Activated B cell treated with CpG ODN at 0.5 μM for 24 hours (primary cell): Measurements from ENCODE around the gene HOXC11. TPM values are rescaled to one million over a fixed set of nuclear protein-coding genes. Genes with fewer than 3 reads are reported as not detected.

Experiments used
- ATAC-seq: fragments of 200-7000 bp; cut with Tn5 transposase; one replicate; pipeline ENCODE4 v1.10.0; 2021; ENCODE audit warnings: low read depth, mild to moderate bottlenecking, moderate library complexity
- CTCF ChIA-PET: fragments of 350-600 bp; sonication (Branson Sonifier 250); formaldehyde crosslinking; loops from one replicate; lab custom pipeline; 2021; ENCODE audit warnings: antibody characterized with exemption; lab: Charles Lee
- POLR2A ChIA-PET: fragments of 350-600 bp; sonication (Branson Sonifier 250); formaldehyde crosslinking; loops from one replicate; lab custom pipeline; 2021; ENCODE audit warnings: antibody characterized with exemption; lab: Charles Lee
- DNase-seq: peaks from one replicate; pipeline ENCODE4 v3.0.0; 2022
- H3K27ac Mint-ChIP-seq: one replicate; pipeline ENCODE4 v1.8.0; 2020; ENCODE audit warnings: mixed read lengths
- H3K27me3 Mint-ChIP-seq: one replicate; pipeline ENCODE4 v1.8.0; 2021; ENCODE audit warnings: mixed read lengths
- H3K36me3 Mint-ChIP-seq: one replicate; pipeline ENCODE4 v1.8.0; 2021; ENCODE audit warnings: low read depth, mixed read lengths
- H3K4me1 Mint-ChIP-seq: one replicate; pipeline ENCODE4 v1.8.0; 2021; ENCODE audit warnings: mixed read lengths
- H3K4me3 Mint-ChIP-seq: one replicate; pipeline ENCODE4 v1.8.0; 2020; ENCODE audit warnings: mild to moderate bottlenecking, mixed read lengths
- H3K9me3 Mint-ChIP-seq: one replicate; pipeline ENCODE4 v1.8.0; 2020; ENCODE audit warnings: mixed read lengths
- intact Hi-C: fragments of 100-400 bp; cut with micrococcal nuclease; formaldehyde crosslinking; loops from one replicate; pipeline ENCODE4 v1.15.1; 2024
- total RNA-seq: library from RNA; stranded (reverse); gene quantifications from 2 replicates; pipeline ENCODE4 v1.2.3, GENCODE V29; 2022
- TF ChIP-seq, protein P1 (sequence below): fragments of 200-600 bp; IDR thresholded peaks from one replicate; pipeline ENCODE4 v1.8.0; 2022; ENCODE audit warnings: antibody characterized with exemption, mild to moderate bottlenecking

HOXC11 gene
- total RNA-seq, 1 donor from 2014 or later = not detected

DNA sequence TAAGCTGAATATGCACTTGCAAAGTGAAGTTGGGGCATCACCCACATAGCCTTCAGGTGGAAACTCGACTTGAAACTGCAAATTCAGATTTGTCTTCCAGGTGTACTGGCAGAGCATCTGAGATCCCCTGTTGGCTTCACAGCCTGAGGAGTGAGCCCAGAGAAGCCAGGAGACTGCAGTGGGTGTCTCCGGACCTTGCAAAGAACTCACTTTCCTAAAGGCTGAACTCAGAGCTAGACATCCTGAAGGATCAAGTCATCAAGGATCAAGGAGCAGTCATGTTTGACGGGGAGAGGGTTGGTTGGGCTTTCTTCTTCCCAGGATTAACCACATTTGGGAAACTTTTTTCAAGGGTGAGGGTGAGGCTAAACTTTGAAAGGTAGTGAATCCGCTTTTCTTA is 43.4 kb upstream of the HOXC11 start:
- Mint-ChIP-seq H3K4me1 (peaks cover 7% of the 10 kb centered on the region), H3K4me3 (no peak overlapping the region), H3K9me3 (no peaks in the 10 kb centered on the region), H3K36me3 (no peaks in the 10 kb centered on the region), H3K27ac (no peak overlapping the region), H3K27me3 (peaks cover 83% of the 10 kb centered on the region)
- intact Hi-C loops = no loop called here
- DNase-seq (no peak), ATAC-seq (no peak)
- ChIA-PET POLR2A (no interaction called here), CTCF (no interaction called here)
- TF ChIP-seq, protein P1, sequence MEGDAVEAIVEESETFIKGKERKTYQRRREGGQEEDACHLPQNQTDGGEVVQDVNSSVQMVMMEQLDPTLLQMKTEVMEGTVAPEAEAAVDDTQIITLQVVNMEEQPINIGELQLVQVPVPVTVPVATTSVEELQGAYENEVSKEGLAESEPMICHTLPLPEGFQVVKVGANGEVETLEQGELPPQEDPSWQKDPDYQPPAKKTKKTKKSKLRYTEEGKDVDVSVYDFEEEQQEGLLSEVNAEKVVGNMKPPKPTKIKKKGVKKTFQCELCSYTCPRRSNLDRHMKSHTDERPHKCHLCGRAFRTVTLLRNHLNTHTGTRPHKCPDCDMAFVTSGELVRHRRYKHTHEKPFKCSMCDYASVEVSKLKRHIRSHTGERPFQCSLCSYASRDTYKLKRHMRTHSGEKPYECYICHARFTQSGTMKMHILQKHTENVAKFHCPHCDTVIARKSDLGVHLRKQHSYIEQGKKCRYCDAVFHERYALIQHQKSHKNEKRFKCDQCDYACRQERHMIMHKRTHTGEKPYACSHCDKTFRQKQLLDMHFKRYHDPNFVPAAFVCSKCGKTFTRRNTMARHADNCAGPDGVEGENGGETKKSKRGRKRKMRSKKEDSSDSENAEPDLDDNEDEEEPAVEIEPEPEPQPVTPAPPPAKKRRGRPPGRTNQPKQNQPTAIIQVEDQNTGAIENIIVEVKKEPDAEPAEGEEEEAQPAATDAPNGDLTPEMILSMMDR = no peak

DNA sequence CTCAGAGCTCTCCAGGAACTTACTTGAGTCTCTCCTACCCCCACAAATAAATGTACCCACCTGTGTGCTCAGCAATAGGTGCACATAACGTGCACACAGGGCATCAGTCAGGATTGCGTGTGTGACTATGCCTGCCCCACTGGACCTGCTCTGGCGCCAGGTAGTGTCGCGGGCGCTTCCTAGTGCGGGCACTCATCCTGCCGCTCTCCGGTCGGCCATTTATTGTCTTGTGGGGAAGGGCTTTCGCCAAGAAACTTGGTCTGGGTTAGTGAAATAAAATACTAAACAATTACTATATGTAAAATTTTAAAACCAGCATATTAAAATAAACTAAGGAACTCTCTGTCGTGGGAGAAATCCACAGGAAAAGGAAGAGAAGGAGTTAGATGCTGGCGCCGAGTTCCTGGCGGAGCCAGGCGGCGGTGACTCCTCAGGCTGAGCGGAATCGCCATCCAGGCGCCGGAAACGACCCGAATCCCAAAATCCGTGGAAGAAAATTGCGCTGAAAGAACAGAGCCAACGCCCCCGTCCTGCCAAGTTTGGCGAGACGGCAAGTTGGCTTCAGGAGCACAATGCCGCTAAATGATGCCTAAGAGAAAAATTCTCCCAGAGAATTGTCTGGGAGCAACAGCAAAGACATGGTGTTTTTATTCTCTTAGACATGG is 42.2 kb upstream of the HOXC11 start:
- Mint-ChIP-seq H3K4me1 (peaks cover 13% of the 10 kb centered on the region), H3K4me3 (no peak overlapping the region), H3K27me3 (peaks cover 85% of the 10 kb centered on the region), H3K9me3 (no peaks in the 10 kb centered on the region), H3K27ac (no peak overlapping the region), H3K36me3 (no peaks in the 10 kb centered on the region)
- POLR2A ChIA-PET = no interaction called here
- no peak for ATAC-seq
- TF ChIP-seq, protein P1 = no peak
- DNase-seq = no peak
- intact Hi-C loops = no loop called here
- CTCF ChIA-PET = no interaction called here

DNA sequence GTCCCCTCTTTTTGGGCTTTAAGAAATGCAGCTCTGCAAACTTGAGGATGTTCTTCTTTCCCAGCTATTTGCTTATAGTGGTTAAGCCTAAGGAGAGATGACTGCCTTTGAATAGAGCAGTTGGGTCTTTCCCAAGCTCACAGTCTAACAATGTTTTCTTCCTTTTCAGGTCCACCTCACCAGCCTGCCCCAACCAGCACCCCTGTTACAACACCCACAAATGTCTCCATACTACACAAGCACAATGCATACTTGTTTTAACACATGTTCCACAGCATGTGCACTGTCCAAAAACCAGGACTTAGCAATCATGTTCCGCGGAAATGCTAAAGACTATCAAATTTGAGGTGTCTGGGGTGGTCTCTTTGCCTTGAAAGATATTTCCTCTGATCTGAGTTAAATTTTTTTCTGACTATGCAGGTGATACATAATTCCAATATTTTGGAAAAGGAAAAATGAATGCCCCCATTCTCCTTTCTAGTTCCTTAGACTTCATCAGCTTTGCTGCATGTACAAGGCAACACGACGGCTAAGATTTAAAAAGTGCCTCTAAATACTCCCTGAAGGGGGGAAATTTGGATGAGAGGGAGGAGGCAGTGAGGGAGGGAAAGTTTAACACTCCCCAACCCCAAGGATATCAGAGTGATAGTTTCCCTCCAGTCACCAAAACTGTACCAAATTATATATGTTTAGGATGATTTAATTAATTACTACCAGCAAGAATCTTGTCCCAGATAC is 40.9 kb upstream of the HOXC11 start:
- no peak overlapping the region for H3K27ac Mint-ChIP-seq
- ChIA-PET POLR2A (no interaction called here), CTCF (interaction anchor here (0.7 kb wide), 1 partner anchor 54 kb away, joined by 3 read pairs; no protein-coding TSS in a partner anchor)
- TF ChIP-seq, protein P1 = no peak
- ATAC-seq = no peak
- no peak overlapping the region for H3K4me3 Mint-ChIP-seq
- no peaks in the 10 kb centered on the region for H3K9me3 Mint-ChIP-seq
- DNase-seq = no peak
- H3K36me3 Mint-ChIP-seq = no peaks in the 10 kb centered on the region
- peaks cover 84% of the 10 kb centered on the region for H3K27me3 Mint-ChIP-seq
- peaks cover 16% of the 10 kb centered on the region for H3K4me1 Mint-ChIP-seq
- intact Hi-C loops = no loop called here

DNA sequence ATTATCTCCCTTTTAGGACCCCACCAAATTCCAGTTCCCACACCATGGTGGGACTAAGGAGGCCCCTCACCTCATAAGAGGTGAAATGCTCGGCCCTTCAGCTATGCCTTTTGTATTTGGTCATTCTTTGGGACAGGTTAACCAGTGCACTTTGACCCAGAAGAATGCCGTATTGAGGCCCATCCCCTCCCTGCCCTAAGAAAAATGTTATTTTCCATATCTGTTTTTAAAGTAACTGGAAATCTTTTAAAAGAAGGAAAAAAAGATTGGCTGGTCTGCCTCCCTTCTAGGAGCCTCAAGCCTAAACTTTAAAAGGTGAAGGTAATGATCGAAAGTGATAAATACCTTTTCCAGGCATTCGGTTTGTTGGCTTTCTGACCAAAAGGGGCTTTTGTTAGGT is 40.0 kb upstream of the HOXC11 start:
- H3K4me3 Mint-ChIP-seq = no peak overlapping the region
- no peaks in the 10 kb centered on the region for H3K36me3 Mint-ChIP-seq
- no peaks in the 10 kb centered on the region for H3K9me3 Mint-ChIP-seq
- TF ChIP-seq, protein P1 = no peak
- intact Hi-C loops = no loop called here
- no peak for DNase-seq
- ChIA-PET CTCF (no interaction called here), POLR2A (no interaction called here)
- peaks cover 13% of the 10 kb centered on the region for H3K4me1 Mint-ChIP-seq
- no peak overlapping the region for H3K27ac Mint-ChIP-seq
- ATAC-seq = no peak
- H3K27me3 Mint-ChIP-seq = peaks cover 85% of the 10 kb centered on the region
